RWPE2 (cell line): ENCODE data around the gene HOXC10.

ENCODE experiments used
- ATAC-seq: fragments of 200-7000 bp; cut with Tn5 transposase; 3 replicates; pipeline ENCODE4 v1.9.1; 2021; ENCODE audit warnings: low read depth
- DNase-seq: peaks from one replicate; pipeline ENCODE4 v3.0.0-alpha.2; 2020; ENCODE audit warnings: low spot score
- H3K27ac ChIP-seq: fragments of 450-650 bp; 2 replicates; pipeline ENCODE4 v1.5.1; 2017; ENCODE audit warnings: mild to moderate bottlenecking; ENCODE audit not compliant: poor library complexity, severe bottlenecking
- H3K27me3 ChIP-seq: fragments of 250-450 bp; sonication (Bioruptor Pico); 2 replicates; pipeline ENCODE4 v1.5.1; 2021; ENCODE audit warnings: mild to moderate bottlenecking, moderate library complexity; ENCODE audit not compliant: insufficient read depth, poor library complexity, severe bottlenecking
- H3K36me3 ChIP-seq: fragments of 250-450 bp; sonication (Bioruptor Pico); 2 replicates; pipeline ENCODE4 v1.5.1; 2020; ENCODE audit warnings: low read depth, mild to moderate bottlenecking, moderate library complexity
- H3K4me1 ChIP-seq: fragments of 250-450 bp; sonication (Bioruptor Pico); 2 replicates; pipeline ENCODE4 v1.5.1; 2021; ENCODE audit warnings: mild to moderate bottlenecking, moderate library complexity; ENCODE audit not compliant: insufficient read depth, poor library complexity, severe bottlenecking
- H3K4me3 ChIP-seq: fragments of 250-450 bp; sonication (Bioruptor Pico); 2 replicates; pipeline ENCODE4 v1.5.1; 2021; ENCODE audit warnings: mild to moderate bottlenecking, moderate library complexity; ENCODE audit not compliant: severe bottlenecking
- H3K9me3 ChIP-seq: fragments of 250-450 bp; sonication (Bioruptor Pico); 2 replicates; pipeline ENCODE4 v1.5.1; 2021; ENCODE audit warnings: mild to moderate bottlenecking, moderate library complexity; ENCODE audit not compliant: severe bottlenecking
- TF ChIP-seq, protein P1 (sequence below): fragments of 450-650 bp; IDR thresholded peaks from one replicate; pipeline ENCODE4 v1.5.1; 2017; ENCODE audit warnings: mild to moderate bottlenecking, moderate library complexity; ENCODE audit not compliant: poor library complexity, severe bottlenecking

The HOXC10 gene

DNA sequence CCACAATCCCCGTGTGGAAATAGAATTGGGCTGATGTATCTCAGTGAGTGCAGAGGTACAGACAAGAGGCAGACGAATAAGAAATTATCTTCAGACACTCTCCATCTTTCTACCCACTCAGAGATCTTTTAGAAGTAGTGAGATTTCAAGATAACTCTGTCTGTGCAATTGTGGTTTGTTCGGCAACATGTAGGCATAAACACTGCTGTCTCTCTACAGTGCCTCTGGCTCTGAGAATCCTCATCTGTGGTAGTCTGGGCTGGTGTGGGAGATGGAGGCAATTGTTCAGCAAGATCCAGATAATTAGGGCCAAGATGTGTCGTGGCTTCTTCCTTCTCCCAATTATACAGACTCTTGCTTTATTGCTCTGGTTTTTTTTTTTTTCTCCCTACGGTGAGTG lies 43.2 kb upstream of the HOXC10 start:
- ATAC-seq (no peak), DNase-seq (no peak)
- no peaks in the 10 kb centered on the region for H3K4me1 ChIP-seq
- no peak overlapping the region for H3K27ac ChIP-seq
- H3K36me3 ChIP-seq, result no peaks in the 10 kb centered on the region
- TF ChIP-seq, protein P1, sequence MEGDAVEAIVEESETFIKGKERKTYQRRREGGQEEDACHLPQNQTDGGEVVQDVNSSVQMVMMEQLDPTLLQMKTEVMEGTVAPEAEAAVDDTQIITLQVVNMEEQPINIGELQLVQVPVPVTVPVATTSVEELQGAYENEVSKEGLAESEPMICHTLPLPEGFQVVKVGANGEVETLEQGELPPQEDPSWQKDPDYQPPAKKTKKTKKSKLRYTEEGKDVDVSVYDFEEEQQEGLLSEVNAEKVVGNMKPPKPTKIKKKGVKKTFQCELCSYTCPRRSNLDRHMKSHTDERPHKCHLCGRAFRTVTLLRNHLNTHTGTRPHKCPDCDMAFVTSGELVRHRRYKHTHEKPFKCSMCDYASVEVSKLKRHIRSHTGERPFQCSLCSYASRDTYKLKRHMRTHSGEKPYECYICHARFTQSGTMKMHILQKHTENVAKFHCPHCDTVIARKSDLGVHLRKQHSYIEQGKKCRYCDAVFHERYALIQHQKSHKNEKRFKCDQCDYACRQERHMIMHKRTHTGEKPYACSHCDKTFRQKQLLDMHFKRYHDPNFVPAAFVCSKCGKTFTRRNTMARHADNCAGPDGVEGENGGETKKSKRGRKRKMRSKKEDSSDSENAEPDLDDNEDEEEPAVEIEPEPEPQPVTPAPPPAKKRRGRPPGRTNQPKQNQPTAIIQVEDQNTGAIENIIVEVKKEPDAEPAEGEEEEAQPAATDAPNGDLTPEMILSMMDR, result no peak
- peaks cover 67% of the 10 kb centered on the region for H3K27me3 ChIP-seq
- H3K9me3 ChIP-seq, result no peaks in the 10 kb centered on the region
- no peak overlapping the region for H3K4me3 ChIP-seq

DNA sequence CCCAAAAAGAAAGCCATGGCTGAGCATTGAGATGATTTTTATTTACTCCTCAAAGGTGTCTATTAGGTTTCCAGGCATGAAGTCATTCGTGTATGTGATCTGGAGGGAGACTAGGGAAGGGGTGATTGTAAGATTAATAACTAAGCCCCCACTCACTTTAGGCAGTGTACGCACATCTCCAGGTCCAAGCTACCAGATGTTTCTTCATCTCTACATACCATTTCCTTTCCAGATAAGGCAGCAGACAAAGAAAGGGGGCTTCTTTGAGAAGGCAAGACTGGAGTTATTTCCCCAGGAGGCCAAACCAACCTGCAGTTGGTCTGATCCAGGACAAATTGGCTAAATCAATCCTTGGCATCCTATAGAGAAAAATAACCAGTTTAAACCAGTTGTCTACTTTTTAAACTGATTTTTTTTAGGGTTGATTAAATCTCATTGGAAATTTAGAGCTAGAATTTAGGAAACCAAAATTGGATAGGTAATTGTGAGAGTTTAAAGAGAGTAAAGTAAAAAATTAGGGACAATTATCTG lies 42.4 kb upstream of the HOXC10 start:
- Histone ChIP-seq H3K4me1 (no peaks in the 10 kb centered on the region), H3K36me3 (no peaks in the 10 kb centered on the region), H3K27me3 (peaks cover 63% of the 10 kb centered on the region), H3K27ac (no peak overlapping the region), H3K9me3 (no peaks in the 10 kb centered on the region), H3K4me3 (no peak overlapping the region)
- DNase-seq (no peak), ATAC-seq (no peak)
- TF ChIP-seq, protein P1, result no peak

GRCh38 chr12:53944209-53944608 lies 40.7 kb upstream of the HOXC10 start:
- DNase-seq (no peak), ATAC-seq (no peak)
- Histone ChIP-seq H3K4me1 (no peaks in the 10 kb centered on the region), H3K9me3 (no peaks in the 10 kb centered on the region), H3K27me3 (peaks cover 60% of the 10 kb centered on the region), H3K4me3 (no peak overlapping the region), H3K27ac (no peak overlapping the region), H3K36me3 (no peaks in the 10 kb centered on the region)
- TF ChIP-seq, protein P1, result no peak

GRCh38 chr12:53944907-53945847 lies 39.8 kb upstream of the HOXC10 start:
- H3K4me1 ChIP-seq, result no peaks in the 10 kb centered on the region
- TF ChIP-seq, protein P1, result no peak
- ATAC-seq, result no peak
- H3K27me3 ChIP-seq, result peaks cover 64% of the 10 kb centered on the region
- DNase-seq, result no peak
- H3K9me3 ChIP-seq, result no peaks in the 10 kb centered on the region
- no peak overlapping the region for H3K4me3 ChIP-seq
- no peak overlapping the region for H3K27ac ChIP-seq
- no peaks in the 10 kb centered on the region for H3K36me3 ChIP-seq

DNA sequence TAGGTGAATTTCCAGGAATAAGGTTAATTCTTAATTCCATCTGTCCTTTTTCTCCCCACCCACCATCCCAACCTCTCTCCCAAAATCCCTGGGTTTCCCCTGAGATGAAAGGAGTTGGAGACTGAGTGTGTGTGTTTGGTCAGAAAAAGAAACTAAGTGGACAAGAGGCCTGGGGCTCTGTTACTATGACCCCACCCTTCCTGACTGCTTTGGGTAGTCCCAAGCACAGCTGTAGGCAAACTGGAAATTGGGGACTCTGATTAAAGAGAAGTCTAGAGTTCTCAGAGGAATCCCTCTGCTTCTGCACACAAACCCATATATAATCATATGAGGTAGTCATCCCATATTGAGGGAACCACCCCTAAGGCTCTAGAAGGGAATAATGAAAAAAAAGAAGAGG lies 37.2 kb upstream of the HOXC10 start:
- ATAC-seq (no peak), DNase-seq (no peak)
- no peak overlapping the region for H3K4me3 ChIP-seq
- H3K4me1 ChIP-seq, result no peaks in the 10 kb centered on the region
- H3K36me3 ChIP-seq, result no peaks in the 10 kb centered on the region
- H3K9me3 ChIP-seq, result no peaks in the 10 kb centered on the region
- peaks cover 78% of the 10 kb centered on the region for H3K27me3 ChIP-seq
- TF ChIP-seq, protein P1, result no peak
- no peak overlapping the region for H3K27ac ChIP-seq
